HTERT RPE-1 (cell line): ENCODE data around the gene RNF111.
"Not testable (repeated sequence)": the region's sequence is repeated elsewhere in the genome, so short reads cannot be mapped to it uniquely, and the experiment has no call there.

Source experiments
- in situ Hi-C: fragments of 300-500 bp; cut with MboI; formaldehyde crosslinking; loops from 4 replicates; pipeline ENCODE4 v1.14.3; 2020; ENCODE audit warnings: low sequenced_read_pairs

Gene RNF111

GRCh38 chr15:58999694-59000093, 12.2 kb downstream of the RNF111 start:
- in situ Hi-C loops, result no loop called here

- in situ Hi-C loops, result not testable (repeated sequence)
Measured at GRCh38 chr15:59000251-59000650, 12.8 kb downstream of the RNF111 start.

GRCh38 chr15:59001946-59002345, 14.5 kb downstream of the RNF111 start:
- in situ Hi-C loops, result no loop called here

GRCh38 chr15:59002418-59002859, 15.0 kb downstream of the RNF111 start:
- in situ Hi-C loops, result no loop called here

- in situ Hi-C loops, result no loop called here
Measured at GRCh38 chr15:59005579-59005978, 18.1 kb downstream of the RNF111 start.

- in situ Hi-C loops, result no loop called here
Measured at GRCh38 chr15:59008086-59008485, 20.6 kb downstream of the RNF111 start.

- in situ Hi-C loops, result no loop called here
Measured at GRCh38 chr15:59011262-59011952, 23.9 kb downstream of the RNF111 start.

- in situ Hi-C loops, result no loop called here
Measured at GRCh38 chr15:59013246-59013873, 25.9 kb downstream of the RNF111 start.

- in situ Hi-C loops, result no loop called here
Measured at GRCh38 chr15:59014068-59014467, 26.6 kb downstream of the RNF111 start.

GRCh38 chr15:59017449-59017848, 30.0 kb downstream of the RNF111 start:
- in situ Hi-C loops, result no loop called here

- in situ Hi-C loops, result no loop called here
Measured at GRCh38 chr15:59018833-59019232, 31.4 kb downstream of the RNF111 start.

GRCh38 chr15:59020322-59020721, 32.9 kb downstream of the RNF111 start:
- in situ Hi-C loops, result no loop called here

GRCh38 chr15:59022188-59022587, 34.7 kb downstream of the RNF111 start:
- in situ Hi-C loops, result no loop called here

GRCh38 chr15:59026207-59026606, 38.7 kb downstream of the RNF111 start:
- in situ Hi-C loops, result no loop called here

- in situ Hi-C loops, result no loop called here
Measured at GRCh38 chr15:59028387-59028955, 41.0 kb downstream of the RNF111 start.

GRCh38 chr15:59029554-59029953, 42.1 kb downstream of the RNF111 start:
- in situ Hi-C loops, result no loop called here

GRCh38 chr15:59035201-59035600, 47.7 kb downstream of the RNF111 start:
- in situ Hi-C loops, result no loop called here

- in situ Hi-C loops, result no loop called here
Measured at GRCh38 chr15:59039225-59039624, 51.8 kb downstream of the RNF111 start.

GRCh38 chr15:59042041-59042440, 54.6 kb downstream of the RNF111 start:
- in situ Hi-C loops, result no loop called here

GRCh38 chr15:59048897-59049296, 61.4 kb downstream of the RNF111 start:
- in situ Hi-C loops, result no loop called here

- in situ Hi-C loops, result no loop called here
Measured at GRCh38 chr15:59051873-59052861, 64.7 kb downstream of the RNF111 start.
